Urothelium cell line (cell line): ENCODE data around the gene COG4.
"Not testable (repeated sequence)": the region's sequence is repeated elsewhere in the genome, so short reads cannot be mapped to it uniquely, and the experiment has no call there.

ENCODE experiments used
- DNase-seq: peaks from one replicate; pipeline ENCODE4 v3.0.0; 2011; ENCODE audit warnings: low spot score, mixed read lengths
- FAIRE-seq: peaks from 2 replicates; lab custom pipeline; 2011; peaks lifted over from hg19 to GRCh38; lab: Jason Lieb, UNC

COG4 gene

DNA sequence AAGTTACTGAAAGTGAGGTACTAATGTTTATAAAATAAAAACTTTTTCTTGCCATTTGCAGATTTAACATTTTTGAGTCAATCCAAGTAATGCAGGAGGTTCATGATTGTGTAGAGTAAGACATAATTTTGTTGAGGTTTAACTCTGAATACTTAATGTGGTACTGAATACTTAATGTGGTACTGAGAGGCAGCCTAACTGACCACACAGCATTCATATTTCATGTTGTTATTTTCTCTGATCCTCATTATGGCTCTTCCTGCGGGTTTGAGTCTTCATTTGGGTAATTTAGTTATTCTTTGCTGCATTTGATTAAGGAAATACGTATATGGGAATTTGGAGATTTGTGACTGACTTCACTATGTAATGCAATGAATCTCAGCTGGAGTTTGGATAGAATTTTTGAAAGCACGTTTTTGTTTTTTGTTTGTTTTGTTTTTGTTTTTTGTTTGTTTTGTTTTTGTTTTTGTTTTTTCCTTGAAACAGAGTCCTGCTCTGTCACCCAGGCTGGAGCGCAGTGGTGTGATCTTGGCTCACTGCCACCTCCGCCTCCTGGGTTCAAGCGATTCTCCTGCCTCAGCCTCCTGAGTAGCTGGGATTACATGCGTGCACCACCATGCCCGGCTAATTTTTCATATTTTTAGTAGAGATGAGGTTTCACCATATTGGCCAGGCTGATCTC is 4.1 kb upstream of the COG4 start:
- DNase-seq (no peak), FAIRE-seq (no peak)

DNA sequence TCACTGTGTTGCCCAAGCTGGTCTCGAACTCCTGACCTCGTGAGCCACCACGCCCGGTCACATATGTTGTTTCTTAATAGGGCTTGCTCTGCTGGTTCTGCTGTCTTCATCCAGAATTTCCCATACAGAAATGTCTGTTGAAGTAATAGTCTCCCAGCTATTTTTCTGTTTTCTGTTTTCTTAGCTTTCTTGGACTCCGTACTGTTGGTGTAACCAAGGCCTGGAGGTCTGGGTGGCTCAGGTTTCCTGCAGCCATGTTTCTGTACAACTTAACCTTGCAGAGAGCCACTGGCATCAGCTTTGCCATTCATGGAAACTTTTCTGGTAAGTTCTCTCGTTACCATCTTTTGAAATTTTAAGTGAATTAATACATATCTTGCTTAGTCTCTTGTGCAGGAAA is 3.0 kb upstream of the COG4 start:
- FAIRE-seq: no peak

DNA sequence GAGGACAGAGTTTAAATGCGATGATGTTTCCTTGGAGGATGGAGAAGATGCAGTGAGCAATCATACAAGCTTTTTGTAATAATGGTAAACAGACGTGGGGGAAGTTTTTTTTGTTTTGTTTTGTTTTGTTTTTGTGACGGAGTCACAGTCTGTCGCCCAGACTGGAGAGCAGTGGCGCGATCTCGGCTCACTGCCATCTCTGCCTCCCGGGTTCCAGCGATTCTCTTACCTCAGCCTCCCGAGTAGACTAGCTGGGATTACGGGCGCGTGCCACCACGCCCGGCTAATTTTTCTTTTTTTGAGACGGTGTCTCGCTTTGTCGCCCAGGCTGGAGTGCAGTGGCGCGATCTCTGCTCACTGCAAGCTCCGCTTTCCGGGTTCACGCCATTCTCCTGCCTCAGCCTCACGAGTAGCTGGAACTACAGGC is 1.1 kb upstream of the COG4 start:
- FAIRE-seq, DNase-seq: not testable (repeated sequence)

More for the DNA sequence above, 3.0 kb upstream of the COG4 start:
- no peak for DNase-seq

DNA sequence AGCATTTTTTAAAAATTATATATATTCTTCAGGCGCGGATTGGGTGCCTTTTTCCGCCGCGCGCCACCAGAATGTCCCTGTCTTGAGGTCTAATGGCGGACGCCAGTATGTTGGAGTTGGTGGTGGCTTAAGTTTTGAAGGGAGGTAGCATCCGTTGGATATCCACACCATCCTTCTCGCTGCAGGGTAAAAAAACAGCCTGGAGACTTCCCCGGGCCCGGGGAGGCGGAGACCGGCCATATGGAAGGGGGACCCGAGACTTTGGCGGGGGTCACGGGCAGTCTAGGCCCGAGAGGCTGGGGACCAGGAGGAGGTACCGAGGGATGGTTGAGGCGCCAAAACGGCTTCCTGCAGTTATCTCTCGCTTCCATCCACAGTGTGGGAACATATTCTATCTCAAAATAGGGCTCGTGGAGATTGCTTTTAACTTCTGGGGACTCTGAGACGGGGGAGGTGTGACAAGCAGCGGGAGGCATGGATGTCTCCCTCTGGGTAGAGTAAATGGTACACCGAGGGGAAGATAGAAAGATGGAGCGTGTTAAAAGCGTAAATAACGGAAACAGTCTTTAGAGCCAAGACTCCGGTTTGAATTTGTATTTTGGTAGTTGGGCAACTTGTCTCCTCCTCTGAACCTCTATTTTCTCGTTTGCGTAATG is 517 bp upstream of the COG4 start, which contains the start of gene SF3B3:
Gene SF3B3, plus strand, starts transcription at position 74 of the 656 bp plus-strand sequence. CDS start 2,841 bp downstream, outside the sequence.
- FAIRE-seq: no peak
- DNase-seq: peak; percentile 71

DNA sequence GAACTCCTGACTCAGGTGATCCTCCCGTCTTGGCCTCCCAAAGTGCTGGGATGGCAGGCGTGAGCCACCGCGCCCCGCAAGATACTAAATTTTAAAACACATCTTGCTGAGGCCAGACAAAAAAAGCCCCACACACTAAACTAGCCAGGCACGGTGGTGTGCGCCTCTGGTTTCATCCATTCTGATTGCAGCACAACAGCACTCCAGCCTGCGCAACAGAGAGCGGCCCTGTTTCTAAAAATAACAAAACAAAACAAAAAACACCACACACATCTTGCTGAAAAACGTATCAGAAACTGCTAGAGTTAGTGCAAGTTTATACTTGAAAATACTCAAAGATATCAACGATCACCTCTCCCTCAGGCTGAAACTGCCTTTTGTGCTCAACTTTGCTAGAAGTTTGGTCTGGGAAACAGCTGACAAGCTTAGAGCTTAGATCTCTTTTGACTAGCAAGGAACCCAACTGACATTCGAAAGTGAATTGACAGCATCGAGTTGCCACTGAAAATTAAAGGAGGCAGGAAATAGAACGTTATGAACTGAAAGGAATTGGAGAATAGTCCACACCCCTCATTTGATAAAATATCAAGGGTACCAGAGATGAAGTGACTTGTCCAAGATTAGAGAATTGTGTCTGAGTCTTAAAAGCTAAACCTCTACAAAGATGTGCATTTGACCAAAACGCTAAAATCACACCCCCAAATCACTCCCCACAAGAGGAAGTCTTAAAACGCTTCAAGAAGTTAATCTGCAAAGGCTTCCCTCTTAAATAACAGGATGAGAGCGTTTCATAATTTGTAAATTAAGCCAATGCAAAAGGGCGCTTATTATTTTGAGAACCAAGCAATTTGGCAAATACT is 908 bp downstream of the COG4 start:
- DNase-seq (no peak), FAIRE-seq (no peak)

DNA sequence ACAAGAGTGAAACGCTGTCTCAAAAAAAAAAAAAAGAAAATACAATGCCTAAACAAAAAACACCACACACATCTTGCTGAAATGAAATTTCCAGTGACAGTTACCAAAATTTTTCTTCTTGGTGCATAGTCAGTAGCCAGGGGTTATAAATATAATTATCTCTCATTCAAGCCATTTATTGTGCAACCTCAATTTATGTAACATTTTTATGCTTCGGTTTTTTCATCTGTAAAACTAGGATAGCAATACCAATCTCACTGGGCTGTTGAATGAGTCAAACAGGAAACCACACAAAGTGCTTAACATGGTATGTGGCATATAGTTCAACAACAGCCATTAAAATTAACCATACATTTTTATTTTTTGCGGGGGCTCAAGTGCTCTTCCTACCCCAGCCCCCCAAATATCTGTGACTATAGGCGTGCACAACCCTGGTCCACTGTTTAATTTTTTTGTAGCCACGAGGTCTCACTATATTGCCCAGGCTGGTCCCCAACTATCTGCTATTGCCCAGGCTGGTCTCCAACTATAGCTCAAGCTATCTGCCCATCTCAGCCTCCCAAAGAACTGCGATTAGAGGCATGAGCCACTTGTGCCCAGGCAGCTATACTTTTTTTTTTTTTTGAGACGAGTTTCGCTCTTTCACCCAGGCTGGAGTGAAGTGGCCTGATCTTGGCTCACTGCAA is 2.6 kb downstream of the COG4 start:
- no peak for FAIRE-seq
- DNase-seq: no peak

DNA sequence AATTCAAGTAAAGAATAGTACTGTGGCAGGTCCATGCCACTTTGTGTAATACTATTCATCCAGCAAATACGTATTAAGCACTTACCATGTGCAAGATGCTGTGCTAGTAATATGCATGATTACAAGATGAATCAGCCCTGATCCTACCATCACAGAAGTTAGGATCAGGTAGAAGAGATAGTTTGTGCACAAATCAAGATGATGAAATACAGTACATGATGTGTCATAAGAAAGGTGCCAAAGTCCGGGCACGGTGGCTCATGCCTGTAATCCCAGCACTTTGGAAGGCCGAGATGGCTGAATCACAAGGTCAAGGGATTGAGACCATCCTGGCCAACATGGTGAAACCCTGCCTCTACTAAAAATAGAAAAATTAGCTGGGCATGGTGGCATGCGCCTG is 10.9 kb downstream of the COG4 start:
- no peak for DNase-seq

DNA sequence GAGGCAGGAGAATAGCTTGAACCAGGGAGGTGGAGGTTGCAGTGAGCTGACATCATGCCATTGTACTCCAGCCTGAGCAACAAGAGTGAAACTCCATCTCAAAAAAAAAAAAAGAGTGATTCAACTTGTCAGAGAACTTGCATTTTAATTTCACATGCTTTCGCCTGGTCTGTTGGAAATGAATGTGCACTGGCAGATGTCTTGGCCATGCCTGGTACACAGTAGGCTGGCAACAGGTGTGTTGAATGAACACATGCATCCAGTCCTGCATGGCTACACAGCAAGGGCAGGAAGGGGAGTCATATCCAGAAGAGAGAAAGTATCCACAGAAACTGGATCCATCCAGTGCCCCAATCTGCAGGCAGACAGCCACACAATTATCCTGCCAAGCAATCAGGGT is 11.5 kb downstream of the COG4 start:
- no peak for FAIRE-seq

More for the DNA sequence above, 10.9 kb downstream of the COG4 start:
- FAIRE-seq: no peak

DNA sequence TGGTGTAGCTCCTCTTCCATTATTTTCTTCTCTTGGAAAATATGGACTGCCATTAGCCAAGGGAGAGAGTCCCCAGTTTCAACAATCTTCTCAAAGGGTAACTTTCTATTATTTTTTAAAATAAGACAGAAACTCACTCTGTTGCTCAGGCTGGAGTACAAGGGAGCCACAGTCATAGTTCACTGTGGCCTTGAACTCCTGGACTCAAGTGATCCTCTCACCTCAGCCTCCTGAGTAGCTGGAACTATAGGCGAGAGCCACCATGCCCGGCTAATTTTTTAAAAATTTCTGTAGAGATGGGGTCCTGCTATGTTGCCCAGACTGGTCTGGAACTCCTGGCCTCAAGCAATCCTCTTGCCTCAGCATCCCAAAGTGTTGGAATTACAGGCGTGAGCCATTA is 13.1 kb downstream of the COG4 start:
- DNase-seq (no peak), FAIRE-seq (no peak)

More for the DNA sequence above, 11.5 kb downstream of the COG4 start:
- DNase-seq: no peak

DNA sequence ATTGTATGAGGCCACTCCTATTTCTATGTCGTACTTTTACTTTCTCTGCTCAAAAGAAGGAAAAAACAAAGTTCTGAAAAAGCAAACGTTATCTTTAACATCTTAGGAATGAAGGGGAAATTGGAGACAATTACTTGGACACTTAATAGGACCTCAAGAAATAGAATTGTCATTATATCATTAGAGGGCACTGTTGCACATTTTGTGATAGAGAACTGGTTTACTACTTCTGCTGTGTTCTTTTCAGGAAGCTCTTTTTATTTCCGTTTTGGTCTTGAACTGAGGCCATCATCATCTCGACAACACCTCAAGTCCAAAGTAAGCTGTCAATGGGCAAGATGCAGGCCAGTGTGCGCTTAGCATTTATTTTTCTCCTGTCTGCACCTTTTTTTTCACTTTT is 14.6 kb downstream of the COG4 start:
- FAIRE-seq (no peak), DNase-seq (no peak)

DNA sequence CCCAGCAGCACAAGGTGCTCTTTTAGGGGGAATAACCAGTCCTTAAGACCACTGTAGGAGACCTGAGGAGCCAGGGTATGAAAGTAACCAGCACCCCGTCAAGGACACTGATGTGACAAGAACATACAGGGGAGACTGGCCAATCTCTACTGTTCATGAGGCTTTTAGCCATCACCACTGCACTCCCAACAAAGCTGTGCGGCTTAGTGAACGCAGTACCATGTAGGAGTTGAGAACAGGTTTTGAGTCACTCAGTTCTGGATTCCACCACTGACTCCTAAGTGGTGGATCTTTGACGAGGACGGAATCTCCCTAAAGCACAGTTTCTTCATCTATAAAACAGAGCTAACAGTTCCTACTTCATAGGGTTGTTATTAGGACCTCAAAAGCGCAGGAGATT is 26.8 kb downstream of the COG4 start:
- FAIRE-seq (no peak), DNase-seq (no peak)

DNA sequence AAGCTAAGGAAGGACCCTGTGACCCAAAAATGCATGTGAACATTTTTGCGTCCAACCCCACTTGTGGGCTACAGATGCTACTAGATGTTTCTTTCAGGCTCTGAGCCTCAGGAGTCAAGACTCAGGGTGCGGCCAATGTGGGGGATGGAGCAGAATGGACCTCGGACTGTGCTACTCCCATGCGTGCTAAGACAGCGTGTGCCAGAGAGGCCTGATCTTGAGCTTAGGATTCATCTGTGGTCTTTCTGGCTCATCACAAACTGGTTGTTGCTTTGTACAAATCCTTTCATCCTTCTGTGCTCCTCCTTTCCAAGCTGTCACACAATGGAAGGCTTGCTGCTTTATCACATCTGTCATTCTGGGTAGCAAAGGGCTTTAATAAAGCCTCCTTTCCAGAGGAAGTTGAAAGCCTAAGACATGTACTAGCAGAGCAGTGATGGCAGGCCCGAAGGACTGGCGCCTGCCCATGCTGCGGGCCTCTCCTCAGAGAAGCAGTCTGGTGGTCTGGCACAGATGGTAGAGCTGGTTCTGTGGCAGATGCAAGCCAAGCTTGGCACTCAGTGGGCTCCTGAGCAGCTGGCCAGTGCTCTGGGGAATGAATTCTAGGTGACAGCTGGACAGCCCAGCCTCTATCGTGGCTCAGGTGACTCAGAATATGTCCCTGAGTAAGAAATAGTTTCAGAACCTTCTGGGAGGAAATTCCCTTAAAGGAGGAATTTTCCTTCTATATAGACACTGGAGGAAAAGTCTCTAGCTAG is 27.8 kb downstream of the COG4 start:
- no peak for FAIRE-seq
- DNase-seq: no peak

DNA sequence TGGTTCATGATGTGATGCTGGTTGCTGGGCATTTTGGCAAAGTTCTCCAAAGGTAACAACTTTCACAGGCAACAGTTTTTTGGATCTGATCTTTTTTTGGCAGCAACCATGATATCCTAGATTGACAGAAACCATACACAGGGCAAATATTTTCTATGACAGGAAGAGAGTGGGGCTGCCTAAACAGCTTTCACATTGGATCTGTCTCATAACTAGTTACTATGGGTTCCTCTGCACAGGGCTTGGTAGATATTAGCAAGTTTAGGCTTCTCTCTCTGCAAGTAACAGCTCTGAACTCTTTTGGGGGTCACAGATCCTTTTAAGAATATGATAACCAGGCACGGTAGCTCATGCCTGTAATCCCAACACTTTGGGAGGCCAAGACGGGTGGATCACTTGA is 28.6 kb downstream of the COG4 start:
- DNase-seq: no peak
- FAIRE-seq: no peak

DNA sequence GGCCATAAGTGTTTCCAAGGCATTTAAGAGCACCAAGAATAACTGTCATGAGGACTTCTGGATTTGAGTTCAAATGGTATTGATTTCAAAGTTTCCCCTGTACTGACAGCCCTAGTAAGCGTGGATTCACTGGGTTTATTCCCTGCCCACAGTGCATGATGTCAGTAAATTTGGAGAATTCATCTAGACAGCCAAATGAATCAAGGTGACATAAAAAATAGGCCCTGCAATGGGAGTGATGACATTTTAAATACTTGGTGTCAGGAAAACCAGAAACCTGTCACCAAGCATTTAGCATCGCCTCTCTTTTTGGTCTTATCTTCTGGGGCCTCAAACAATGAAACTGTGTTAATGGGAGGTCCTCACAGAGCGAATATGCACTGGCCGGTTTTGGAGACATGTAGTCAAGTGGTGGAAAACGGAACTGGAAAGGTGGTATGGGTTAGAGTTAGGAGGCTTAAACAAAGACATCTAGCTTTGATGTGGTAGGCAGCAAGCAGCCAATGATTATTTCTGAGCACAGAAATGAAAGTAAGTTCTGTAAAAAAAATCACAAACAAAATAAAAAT is 29.1 kb downstream of the COG4 start:
- FAIRE-seq: no peak
- no peak for DNase-seq

DNA sequence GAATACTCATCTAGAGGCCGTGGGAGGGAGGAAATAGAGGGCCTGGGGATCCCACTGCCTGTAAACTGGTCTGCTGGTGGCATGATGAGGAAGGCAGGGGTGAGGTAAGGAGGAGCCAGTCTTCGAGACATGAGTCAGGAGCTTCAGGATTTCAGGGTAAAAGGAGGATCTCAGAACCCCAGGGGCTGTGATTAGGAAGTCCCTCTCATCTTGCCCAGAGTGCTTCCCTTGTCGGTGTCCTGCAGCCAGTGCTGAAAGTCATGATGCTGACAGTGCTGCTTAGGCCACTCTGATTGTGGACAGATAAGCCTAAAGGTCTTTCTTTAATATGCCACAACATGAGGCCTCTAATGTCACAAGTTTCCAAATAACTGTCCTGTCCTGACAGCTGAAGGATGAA is 29.6 kb downstream of the COG4 start:
- FAIRE-seq (no peak), DNase-seq (no peak)

DNA sequence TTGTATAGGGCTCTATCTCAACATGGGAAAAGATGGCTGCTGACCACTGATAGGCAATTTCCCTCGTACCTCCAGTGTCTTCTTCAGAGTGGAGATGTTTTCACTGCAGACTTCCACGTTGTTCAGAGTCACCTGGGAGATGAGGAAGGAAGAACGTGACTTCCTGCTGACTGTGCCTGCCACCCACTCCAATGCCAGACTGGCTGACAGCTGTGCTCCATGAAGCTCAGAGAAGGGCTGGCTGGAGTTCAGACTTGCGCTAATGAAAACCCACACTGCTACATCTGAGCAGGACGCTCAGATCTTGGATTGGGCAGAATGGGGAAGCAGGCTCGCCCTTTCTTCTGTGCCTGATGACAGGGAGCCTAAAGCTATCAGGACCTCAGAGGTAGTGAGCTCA is 33.1 kb downstream of the COG4 start:
- DNase-seq: no peak
- FAIRE-seq: no peak

DNA sequence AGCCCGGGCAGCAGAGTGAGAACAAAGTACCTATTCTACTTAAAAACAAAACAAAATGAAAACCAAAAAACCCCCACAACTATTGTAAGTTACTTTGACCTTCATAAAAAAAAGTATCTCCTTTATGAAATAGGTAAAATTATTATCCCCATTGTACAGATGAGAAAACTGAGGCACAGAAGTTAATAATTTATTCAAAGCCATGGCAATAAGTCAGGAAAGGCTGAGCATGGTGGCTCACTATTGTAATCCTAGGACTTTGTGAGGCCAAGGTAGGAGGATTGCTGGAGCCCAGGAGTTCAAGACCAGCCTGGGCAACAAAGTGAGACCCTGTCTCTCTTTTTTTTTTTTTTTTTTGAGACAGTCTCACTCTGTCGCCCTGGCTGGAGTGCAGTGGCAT is 38.5 kb downstream of the COG4 start:
- FAIRE-seq (no peak), DNase-seq (no peak)

DNA sequence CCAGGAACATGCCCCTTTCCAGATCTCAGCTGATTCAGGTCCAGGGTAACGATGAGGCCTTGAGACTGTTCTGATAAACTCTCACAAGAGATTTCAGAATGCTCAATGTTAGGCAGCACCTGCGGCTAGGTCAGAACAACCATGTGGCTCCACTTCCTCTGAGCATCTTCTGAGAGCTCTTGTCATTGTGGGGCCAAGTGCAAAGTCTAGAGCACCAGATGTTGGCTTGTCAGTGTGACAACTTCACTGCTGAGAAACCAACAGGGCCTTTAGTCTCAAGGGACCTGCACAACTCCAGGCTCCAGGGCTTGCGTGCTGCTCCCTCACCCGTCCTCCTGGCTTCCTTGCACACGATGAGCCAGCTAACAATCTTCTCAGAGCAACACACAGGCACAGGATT is 39.9 kb downstream of the COG4 start:
- no peak for FAIRE-seq
- no peak for DNase-seq

DNA sequence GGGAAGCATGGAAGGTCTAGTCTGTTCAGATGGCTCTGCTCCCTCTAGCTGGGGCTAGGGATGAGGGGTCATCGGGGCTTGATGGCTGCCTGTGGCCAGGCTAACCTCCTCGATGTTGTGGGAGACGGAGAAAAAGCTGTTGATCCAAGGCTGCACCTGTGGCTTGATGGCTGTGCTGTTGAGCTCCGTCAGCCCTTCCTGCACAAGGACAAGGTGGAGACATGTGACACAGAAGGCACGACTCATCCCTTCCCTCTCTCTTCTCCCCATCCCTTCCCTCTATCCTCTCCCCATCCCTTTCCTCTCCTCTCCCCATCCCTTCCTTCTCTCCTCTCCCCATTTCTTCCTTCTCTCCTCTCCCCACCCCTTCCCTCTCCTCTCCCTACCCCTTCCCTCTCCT is 40.7 kb downstream of the COG4 start:
- FAIRE-seq (no peak), DNase-seq (no peak)

DNA sequence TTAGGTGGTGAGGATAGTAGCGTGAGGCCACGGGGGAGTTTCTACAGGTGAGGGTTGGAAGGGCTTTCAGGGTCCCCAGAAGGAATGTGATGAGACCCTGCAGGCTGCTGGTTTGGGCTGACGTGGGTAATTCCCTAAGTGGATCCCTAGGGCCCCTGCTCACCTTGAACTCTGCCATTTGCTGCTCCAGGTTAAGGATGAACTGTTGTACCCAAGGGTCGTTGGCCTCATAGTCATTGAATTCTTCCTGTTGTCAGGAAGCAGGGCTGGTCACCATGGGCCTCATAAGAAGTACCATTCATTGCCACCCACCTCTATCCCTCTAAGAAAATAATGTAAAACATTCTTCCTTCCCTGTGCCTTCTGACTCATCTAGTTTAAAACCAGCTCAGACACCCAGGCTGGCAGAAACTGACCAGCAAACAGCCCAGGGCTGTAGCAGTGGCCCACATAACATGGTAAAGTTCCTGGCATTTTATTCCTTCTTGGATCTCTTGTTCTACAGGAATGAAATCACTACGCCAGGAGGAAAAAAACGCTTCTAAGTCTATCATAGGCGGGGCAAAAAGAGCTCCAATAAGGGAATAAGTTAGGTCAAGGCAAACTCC is 41.3 kb downstream of the COG4 start:
- DNase-seq: no peak
- no peak for FAIRE-seq
